GM18519 (cell line): ENCODE data around the gene PITPNC1.
A peak's percentile ranks its signal among the peaks of the same experiment; 100 is the strongest.
"Not testable (repeated sequence)": the region's sequence is repeated elsewhere in the genome, so short reads cannot be mapped to it uniquely, and the experiment has no call there.

Experiments used
- ATAC-seq: cut with Tn5 transposase; IDR thresholded peaks from one replicate; pipeline ENCODE4 v1.9.1; 2021; ENCODE audit warnings: mild to moderate bottlenecking, moderate library complexity; ENCODE audit not compliant: unreplicated experiment, low FRiP score

Gene PITPNC1

DNA sequence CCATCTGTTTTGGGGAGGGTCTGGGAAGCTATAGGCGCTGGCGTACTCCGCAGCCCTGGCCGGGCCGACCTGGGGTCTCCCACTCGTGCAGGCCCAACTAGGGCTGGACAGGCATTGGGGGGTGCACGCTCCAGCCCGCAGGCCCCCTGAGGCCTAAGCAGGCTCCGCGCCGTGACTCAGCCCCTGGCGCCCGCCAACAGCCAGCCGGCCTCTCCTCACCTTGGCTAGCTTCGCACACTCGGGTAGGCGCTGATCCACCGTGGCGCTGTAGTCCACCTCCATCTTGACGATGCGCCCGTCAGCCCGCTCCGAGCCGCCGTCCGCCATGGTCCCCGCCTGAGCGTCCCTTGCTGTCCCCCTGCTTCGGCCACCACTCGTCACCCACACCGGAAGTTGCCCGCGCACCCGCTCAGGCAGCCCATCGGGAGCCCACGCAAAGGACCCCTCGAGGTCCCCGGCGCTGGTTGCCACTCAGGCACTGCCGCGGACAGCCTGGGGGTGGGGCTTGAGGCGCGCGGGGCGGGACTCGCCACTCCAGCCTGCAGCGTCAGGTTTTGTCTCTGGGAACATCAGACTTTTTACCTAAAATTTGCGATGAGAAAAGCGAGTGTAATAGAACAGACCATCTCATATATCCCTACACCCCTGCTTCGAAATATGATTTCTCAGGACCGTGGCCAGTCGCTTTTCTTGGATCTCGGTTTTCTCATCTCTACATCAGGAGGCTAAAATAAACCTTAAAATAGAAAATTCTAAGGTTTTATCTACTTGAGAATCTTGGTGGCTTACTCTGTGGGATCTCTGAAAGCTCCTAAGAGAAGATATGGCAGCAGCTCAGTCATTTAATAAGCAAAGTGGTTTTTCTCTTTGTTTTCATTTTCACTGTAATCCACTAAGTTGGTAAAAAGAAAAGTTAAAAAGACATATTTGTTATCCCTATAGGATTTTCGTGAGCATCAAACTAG, 10.6 kb upstream of the PITPNC1 start, which contains the start of gene PSMD12:
TSS of gene PSMD12 (minus strand) at position 385 of the 965 bp plus-strand sequence. CDS start at position 327, 58 bp downstream.
- peak; percentile 49 for ATAC-seq

- ATAC-seq = no peak
Observed at GRCh38 chr17:67369676-67370075, 7.4 kb upstream of the PITPNC1 start.

GRCh38 chr17:67372751-67373150, 4.3 kb upstream of the PITPNC1 start:
- no peak for ATAC-seq

DNA sequence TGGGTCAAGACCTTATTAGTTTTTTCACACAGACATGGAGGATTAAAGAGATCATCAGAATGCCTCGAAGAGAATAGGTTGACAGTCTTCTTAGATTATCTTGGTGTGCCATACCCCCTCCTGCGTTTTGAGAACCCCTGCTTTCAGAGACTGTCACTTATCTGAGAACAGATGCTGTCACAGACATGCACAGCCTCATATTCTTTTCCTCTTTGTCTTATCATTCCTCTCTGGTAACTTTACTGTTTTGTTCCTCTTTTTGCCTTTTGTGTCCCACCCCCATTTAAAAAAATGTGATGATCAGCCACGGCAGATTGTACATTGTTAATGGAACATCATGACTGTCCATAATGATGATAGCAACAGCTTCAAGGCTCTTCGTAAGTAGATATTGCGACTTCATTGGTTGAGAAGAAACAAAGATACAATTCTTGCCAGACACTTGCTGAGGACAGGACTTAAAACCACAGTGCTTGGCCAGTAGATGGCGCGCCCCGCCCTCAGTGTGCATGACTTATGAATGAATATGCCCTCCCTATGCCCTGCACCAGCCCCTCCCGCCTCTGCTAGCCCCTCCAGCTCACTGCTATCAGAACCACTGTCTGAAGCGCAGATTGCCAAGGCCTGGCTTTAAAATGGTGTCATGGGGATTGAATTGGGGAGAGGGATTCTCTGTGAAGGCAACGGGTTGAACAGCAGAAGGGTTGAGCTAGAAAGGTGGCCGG, 2.6 kb upstream of the PITPNC1 start:
- no peak for ATAC-seq

DNA sequence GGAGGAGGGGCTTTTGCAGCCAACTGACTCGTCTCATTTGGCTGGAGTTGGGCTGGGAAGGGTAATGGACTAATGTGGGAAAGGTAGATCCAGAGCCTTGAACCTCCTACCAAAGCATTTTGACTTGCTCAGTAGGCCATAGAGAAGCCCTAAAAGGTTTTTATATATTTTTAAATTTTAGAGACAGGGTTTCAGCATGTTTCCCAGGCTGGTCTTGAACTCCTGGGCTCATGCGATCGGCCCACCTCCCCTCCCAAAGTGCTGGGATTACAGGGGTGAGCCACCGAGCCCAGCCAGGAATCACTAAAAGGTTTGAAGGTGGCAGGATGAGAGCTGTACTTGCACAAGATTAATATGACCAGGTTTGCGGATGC, 2.0 kb upstream of the PITPNC1 start:
- no peak for ATAC-seq

GRCh38 chr17:67375716-67376115, 1.4 kb upstream of the PITPNC1 start:
- no peak for ATAC-seq

DNA sequence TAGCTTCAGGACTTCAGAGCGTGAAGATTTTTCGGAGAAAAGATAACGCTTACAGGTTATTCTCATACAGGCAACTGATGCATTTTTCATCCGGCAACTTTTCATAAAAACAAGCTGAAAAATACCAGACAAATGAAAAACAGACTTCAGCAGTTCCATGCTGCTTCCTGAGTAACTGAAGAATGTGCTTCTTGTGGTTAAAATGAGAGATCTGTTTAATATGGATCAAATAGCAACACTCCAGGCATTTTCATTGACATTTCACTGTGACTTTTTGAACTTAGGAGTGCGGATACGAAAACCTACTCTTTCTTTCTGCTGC, 705 bp upstream of the PITPNC1 start:
- ATAC-seq = no peak

GRCh38 chr17:67377488-67378453, 690 bp downstream of the PITPNC1 start:
- ATAC-seq = no peak

DNA sequence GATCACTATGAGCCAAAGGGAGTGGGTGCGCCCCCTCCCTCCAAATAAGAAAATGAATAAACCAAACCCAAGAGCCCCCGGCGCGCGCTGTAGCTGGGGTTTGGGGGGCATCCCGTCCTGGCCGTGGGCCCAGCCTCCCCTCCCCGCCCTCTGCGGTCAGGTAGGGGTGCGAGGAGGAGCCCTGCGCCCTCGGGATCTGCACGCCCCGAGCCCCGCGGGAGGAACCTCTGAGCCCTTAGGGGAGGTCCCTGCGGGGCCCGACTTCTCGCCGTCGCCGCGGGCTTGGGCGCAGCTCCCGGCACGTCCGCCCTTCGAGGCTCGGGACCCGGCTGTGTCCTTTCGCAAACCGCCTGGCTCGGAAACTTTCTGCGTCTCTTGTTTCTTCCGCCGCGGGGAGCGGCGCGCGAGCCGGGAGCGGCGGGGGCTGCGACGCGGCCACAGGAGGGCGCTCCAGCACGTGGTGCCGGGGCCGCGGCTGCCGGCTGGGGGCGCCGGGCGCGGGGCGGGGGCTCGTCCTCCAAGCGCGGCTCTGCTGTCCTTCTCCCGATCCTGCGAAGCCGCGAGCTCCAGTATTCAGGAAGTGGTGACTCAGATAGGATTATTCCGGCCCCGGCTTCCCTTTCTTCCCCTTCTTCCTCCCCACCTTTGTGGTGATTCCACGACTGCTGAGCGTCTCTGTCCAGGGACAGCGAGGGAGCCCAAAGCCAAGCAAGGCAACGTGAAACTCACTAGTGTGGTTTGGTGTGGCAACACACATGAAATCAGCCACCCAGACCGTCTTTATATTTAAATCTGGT, 1.6 kb downstream of the PITPNC1 start:
- no peak for ATAC-seq

DNA sequence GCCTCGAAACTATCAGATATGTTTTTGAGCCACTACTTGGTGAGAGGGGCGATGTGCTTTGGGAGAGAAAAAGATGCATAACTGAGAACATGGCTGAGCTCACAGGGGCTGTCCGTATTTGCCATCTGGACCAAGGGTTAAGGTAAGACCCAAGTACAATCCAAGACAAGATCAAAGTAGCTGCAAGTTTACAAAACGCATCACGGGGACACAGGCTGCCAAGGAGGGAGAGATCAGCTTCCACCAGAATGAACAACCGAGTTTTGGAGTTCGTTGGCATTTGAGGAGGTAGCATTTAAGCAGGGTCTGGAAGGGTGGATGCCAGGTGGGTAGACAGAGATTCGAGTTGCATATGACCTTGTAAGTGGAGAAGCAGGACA, 2.2 kb downstream of the PITPNC1 start:
- no peak for ATAC-seq

DNA sequence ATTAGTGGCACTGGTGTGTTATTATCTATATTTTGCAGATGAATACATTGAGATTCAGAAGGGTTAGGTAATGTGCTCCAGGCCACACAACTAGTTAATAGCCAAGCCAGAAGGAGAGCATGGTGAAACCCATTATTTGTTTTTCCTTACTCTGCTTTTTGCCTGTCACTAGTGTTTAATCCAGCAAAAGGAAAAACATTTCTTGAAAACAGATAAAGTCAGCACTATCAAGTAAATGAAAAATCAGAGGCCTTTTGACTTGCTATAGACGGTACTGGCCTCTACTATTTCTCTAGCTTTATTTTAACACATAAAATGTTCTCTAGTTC, 4.8 kb downstream of the PITPNC1 start:
- no peak for ATAC-seq

DNA sequence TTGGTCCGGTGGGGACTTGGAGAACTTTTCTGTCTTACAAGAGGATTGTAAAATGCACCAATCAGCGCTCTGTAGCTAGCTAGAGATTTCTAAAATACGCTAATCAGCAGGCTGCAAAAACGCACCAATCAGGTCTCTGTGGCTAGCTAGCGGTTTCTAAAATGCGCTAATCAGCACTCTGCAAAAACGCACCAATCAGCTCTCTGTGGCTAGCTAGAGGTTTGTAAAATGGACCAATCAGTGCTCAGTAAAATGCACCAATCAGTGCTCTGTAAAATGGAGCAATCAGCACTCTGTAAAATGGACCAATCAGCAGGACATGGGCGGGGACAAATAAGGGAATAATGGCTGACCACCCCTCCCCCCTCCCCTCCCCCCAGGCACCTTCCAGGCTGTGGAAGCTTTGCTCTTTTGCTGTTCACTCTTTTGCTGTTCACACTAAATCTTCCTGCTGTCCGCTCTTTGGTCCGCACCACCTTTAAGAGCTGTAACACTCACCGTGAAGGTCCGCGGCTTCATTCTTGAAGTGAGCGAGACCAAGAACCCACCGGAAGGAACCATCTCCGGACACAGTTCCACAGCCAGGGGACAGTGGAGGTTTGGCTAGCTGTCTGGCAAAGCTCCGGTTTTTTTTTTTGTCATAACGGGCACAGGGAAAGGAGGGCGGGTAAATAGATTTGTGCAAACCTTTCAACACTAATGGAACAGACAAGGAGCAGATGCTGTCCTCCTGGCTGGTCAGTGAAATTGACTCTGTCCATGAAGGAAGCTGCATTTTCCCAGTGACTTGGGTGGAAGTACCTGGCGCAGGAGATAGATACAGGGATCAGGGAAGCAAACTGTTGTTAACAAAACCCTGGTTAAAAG, 8.3 kb downstream of the PITPNC1 start:
- no peak for ATAC-seq

DNA sequence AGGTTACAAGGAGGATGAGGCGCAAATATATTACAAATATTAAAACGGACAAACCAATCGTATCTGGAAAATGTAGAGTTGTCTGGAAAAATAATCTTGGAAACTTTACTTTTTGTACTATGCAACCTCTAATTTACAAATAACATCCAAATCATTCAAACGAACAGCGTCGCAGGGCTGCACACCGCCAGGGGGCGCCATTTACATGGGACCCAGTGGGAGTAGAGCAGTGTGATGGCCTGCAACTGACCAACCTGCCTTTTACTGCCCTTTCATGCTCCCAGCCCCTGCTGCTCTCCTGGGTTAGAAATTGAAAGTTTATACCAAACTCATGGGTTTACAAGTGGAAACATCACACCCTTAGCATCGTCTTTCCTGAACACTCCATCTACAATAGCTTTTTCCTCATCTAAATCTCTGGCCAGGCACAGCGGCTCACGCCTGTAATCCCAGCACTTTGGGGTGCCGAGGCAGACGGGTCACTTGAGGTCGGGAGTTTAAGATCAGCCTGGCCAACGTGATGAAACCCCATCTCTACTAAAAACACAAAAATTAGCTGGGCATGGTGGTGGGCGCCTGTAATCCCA, 10.0 kb downstream of the PITPNC1 start:
- no peak for ATAC-seq

DNA sequence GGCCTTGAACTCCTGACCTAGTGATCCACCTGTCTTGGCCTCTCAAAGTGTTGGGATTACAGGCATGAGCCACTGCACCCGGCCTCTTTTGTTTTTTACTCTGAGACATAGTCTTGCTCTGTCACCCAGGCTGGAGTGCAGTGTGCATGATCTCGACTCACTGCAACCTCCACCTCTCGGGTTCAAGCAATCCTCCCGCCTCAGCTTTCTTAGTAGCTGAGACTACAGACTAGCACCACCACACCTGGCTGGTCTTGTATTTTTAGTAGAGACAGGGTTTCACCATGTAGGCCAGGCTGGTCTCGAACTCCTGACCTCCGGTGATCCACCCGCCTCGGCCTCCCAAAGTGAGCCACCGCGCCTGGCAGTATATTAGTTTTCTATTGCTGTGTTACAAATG, 11.5 kb downstream of the PITPNC1 start:
- ATAC-seq = not testable (repeated sequence)

GRCh38 chr17:67388986-67389385, 11.9 kb downstream of the PITPNC1 start:
- no peak for ATAC-seq

DNA sequence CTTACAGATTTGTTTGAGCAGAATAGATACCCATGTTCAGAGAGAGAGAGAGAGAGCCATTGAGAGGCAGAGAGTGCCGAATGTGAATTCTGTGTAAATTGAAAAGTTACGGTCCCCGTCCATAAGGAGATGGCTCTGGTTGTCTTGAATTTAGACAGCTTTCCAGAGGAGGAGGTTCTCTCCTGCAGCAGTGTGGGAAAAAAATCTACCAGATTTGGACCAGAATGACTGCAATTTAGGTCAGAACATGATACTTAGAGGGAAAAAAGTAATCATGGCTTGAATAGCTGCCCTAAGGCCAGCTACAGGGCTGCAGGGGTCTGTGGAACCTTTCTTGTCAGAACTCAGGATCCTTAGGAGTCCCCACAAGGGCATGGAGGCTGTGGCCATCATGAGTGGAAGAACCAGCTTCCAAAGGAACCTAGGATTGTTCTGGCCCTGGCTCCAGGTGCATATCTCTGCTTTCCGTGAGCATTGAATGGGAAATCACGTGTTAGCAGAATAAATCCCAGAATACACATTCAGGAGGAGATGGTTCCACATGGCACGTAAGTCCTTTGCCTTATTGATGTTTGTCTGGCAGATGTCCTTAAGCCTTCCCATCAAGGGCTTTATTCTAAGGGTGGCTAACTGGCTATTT, 13.0 kb downstream of the PITPNC1 start:
- no peak for ATAC-seq

- ATAC-seq = peak; percentile 90
Observed at GRCh38 chr17:67390646-67391361, 13.7 kb downstream of the PITPNC1 start.

DNA sequence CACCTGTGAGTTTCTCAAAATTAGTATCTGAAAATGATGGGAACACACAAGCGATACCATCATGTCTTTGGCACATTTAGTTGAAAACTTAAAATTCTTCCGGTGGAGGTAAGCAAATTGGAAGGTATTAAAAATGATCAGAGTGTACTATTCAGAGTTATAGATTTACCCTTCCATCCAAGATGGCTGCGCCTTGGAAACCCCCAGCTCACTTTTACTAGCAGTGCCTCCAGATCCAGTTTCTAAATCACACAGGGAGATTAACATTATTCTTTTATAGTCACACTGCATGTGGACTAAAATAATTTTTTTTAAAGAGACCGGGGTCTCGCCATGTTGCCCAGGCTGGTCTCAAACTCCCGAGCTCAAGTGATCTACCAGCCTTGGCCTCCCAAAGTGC, 15.0 kb downstream of the PITPNC1 start:
- ATAC-seq = no peak
